NB4 (cell line): ENCODE measurements around the gene RACGAP1.
"Not testable (repeated sequence)": the region's sequence is repeated elsewhere in the genome, so short reads cannot be mapped to it uniquely, and the experiment has no call there.

Experiments used
- POLR2A ChIP-seq: IDR thresholded peaks from 2 replicates; pipeline ENCODE4 v1.6.1; 2011; ENCODE audit warnings: mild to moderate bottlenecking; ENCODE audit not compliant: insufficient read length; ENCODE audit errors: extremely low read depth
- TF ChIP-seq, protein P1 (sequence below): IDR thresholded peaks from one replicate; pipeline ENCODE4 v1.5.1; 2012; ENCODE audit warnings: low read depth, low read length

DNA sequence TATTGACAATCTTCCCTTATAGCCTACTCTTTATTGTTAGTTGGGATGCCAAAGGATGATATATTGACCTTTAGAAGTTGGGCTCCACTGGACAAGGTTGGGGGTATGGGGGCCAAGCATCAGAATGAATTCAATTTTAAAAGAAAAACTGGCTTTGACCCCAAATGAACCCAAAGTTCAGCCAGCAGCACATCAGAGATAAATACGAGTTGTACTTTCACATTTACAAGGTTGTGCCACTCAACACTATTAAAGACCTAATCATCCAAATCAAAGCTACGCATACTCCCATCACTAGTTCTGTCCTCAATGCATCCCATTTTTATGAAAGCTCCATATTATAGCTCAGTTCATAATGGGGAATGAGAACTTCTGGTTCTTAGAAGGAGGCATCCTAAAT, 35.9 kb downstream of the RACGAP1 start:
- not testable (repeated sequence) for TF ChIP-seq POLR2A
- TF ChIP-seq, protein P1, sequence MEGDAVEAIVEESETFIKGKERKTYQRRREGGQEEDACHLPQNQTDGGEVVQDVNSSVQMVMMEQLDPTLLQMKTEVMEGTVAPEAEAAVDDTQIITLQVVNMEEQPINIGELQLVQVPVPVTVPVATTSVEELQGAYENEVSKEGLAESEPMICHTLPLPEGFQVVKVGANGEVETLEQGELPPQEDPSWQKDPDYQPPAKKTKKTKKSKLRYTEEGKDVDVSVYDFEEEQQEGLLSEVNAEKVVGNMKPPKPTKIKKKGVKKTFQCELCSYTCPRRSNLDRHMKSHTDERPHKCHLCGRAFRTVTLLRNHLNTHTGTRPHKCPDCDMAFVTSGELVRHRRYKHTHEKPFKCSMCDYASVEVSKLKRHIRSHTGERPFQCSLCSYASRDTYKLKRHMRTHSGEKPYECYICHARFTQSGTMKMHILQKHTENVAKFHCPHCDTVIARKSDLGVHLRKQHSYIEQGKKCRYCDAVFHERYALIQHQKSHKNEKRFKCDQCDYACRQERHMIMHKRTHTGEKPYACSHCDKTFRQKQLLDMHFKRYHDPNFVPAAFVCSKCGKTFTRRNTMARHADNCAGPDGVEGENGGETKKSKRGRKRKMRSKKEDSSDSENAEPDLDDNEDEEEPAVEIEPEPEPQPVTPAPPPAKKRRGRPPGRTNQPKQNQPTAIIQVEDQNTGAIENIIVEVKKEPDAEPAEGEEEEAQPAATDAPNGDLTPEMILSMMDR: not testable (repeated sequence)
